ENCODE data around the gene TRIP13. TPM values are rescaled to one million over a fixed set of nuclear protein-coding genes. Genes with fewer than 3 reads are reported as not detected.
"Not testable (repeated sequence)": the region's sequence is repeated elsewhere in the genome, so short reads cannot be mapped to it uniquely, and the experiment has no call there.

TRIP13 gene
- total RNA-seq, 1 donor from 2014 or later = 0.89 TPM

DNA sequence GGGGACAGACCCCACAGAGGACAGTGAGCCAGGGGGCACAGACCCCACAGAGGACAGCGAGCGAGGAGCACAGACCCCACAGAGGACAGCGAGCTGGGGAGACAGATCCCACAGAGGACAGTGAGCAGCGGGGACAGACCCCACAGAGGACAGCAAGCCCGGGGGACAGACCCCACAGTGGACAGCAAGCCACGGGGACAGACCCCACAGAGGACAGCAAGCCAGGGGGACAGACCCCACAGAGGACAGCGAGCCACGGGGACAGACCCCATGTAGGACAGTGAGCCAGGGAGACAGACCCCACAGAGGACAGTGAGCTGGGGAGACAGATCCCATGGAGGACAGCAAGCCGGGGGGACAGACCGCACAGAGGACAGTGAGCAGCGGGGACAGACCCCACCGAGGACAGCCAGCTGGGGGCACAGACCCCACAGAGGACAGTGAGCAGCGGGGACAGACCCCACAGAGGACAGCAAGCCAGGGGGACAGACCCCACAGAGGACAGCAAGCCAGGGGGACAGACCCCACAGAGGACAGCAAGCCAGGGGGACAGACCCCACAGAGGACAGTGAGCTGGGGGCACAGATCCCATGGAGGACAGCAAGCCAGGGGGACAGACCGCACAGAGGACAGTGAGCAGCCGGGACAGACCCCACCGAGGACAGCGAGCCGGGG is 39.1 kb upstream of the TRIP13 start:
- peak; percentile 28 for DNase-seq (ENCODE audit: low spot score)
- not testable (repeated sequence) for ATAC-seq

DNA sequence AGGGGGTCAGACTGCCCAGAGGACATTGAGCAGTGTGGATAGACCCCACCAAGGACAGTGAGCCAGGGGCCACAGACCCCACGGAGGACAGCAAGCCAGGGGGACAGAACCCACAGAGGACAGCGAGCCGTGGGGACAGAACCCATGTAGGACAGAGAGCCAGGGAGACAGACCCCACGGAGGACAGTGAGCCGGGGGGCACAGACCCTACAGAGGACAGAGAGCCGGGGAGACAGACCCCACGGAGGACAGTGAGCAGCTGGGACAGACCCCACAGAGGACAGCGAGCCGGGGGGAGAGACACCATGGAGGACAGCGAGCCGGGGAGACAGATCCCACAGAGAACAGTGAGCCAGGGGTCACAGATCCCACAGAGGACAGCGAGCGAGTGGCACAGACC is 38.5 kb upstream of the TRIP13 start:
- intact Hi-C loops (cut with DNase I) = no loop called here
- ATAC-seq = no peak
- DNase-seq (ENCODE audit: low spot score) = peak; percentile 38

More for the DNA sequence above, 39.1 kb upstream of the TRIP13 start:
- intact Hi-C loops (cut with DNase I) = not testable (repeated sequence)

DNA sequence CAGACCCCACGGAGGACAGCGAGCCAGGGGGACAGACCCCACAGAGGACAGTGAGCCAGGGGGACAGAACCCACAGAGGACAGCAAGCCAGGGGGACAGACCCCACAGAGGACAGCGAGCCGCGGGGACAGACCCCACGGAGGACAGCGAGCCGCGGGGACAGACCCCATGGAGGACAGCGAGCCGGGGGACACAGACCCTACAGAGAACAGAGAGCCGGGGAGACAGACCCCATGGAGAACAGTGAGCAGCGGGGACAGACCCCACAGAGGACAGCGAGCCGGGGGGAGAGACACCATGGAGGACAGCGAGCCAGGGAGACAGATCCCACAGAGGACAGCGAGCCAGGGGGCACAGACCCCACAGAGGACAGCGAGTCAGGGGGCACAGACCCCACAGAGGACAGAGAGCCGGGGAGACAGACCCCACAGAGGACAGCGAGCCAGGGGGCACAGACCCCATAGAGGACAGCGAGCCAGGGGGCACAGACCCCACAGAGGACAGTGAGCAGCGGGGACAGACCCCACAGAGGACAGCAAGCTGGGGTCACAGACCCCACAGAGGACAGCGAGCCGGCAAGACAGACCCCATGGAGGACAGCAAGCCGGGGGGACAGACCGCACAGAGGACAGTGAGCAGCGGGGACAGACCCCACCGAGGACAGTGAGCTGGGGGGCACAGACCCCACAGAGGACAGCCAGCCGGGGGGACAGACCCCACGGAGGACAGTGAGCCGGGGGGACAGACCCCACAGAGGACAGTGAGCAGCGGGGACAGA is 37.5 kb upstream of the TRIP13 start:
- intact Hi-C loops (cut with DNase I) = no loop called here
- DNase-seq (ENCODE audit: low spot score) (no peak), ATAC-seq (no peak)

DNA sequence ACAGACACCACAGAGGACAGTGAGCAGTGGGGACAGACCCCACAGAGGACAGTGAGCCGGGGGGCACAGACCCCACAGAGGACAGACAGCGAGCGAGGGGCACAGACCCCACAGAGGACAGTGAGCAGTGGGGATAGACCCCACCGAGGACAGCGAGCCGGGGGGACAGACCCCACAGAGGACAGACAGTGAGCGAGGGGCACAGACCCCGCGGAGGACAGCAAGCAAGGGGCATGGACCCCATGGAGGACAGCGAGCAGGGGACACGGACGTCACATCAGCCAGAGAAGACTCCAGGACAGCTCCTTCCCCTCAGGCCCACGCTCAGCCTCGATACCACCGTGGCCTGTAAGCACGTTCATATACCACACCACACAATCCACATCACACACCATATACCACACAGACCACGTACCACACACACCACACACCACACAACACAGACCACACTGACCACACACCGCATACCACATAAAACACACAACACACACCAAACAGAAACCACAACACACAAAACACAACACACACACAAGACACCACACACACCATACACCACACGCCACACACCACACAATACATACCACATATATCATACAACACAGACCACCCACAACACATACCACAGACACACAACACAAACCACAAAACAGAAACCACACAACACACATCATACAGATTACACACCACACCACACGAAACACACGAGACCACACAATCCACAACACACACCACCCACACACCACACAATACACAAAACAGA is 36.7 kb upstream of the TRIP13 start:
- ATAC-seq = no peak
- intact Hi-C loops (cut with DNase I) = no loop called here
- DNase-seq (ENCODE audit: low spot score) = no peak

DNA sequence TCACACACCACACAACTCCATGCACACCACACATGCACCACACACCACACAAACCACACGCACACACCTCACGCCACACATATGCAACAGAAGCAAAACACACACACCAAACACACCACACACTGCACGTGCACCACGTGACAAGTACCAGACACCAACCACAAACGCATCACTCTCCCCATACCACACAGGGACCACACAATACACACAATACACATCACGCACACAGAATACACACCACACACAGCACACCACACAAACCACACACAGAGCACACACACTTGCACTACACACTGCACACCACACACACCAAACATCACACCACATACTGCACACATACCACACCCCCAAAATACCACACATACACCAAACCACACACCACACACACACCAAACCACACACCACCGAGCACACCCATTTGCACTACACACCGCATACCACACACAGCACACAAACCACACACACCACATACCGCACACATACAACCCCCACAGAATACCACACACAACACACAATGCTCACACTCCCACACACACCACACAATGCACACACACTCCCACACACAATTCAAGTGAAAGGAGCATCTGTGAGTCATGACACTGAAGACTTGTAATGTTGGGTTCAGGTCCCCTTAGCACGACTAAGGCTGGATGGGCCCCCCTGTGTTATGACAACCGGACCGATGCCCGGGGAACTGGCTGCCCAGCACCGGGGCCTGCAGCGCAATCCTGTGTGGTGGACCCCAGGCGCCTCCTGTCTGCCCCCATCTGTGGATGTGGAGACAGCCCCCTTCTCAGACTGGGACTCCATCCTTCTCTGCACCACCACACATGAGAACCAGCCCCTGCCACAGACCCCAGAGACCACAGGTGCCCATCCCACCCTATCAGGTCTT is 35.9 kb upstream of the TRIP13 start:
- DNase-seq (ENCODE audit: low spot score) = no peak
- intact Hi-C loops (cut with DNase I) = no loop called here
- no peak for ATAC-seq

DNA sequence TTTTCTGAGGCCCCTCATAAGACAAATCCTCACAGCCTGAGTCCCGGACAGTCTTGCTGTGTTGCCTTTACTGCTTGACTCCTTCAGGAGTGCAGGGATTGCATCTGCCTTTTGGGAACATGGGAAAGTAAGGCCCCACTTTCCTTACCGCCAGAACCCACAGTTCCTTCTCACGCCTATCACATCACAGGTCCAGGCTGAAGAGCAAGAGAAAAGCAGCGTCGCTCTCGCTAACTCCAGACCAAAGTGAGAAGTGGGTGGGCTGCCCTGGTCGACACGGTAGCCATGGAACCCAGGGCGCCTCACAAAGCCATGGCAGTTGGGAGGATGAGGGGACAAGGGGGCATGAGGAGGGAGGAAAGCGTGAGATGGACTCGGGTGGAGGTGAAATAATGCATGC is 34.0 kb upstream of the TRIP13 start:
- no peak for DNase-seq (ENCODE audit: low spot score)
- intact Hi-C loops (cut with DNase I) = no loop called here
- ATAC-seq = no peak

DNA sequence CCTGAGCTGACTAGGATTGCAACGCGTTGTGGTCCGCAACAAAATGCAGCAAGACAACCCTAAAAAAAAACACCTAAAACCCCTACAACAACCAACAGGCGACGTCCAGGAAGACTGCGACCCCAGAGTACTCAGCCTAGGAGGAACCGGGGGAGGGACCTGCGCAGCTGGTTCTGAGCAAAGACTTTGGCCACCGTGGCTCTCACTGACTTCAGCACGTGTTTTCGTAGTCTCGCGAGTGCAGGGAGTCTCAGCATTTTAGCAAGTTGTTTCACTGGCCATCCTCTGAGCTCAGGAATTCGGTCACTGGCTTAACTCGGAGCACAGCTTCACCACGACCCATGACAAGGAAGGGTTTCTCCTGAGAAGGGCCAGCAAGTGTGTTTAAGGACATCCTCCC is 33.3 kb upstream of the TRIP13 start:
- DNase-seq (ENCODE audit: low spot score) = no peak
- ATAC-seq = no peak

DNA sequence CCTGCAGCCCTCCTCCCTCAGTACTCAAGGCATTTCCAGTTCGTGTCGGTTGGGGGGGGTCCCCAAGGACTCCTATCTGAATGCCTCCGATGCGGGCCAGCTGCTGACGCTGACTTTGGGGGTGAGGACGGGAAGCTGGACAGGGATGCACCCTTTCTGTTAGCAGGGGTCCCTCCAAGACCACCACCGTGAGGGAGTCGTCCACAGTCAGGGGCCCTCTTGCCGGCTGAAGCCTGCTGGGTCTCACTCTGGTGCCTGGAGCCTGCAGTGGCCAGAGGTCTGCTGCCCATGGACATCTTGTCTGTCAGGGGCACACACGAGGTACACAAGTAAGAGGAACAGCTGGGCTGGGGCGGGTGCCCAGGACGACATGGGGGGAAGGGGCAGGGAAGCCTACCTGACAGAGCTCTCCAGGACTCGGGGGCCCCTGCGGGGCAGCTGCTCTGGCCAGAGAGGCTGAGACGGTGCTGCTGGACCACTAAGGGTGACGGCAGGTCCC is 32.8 kb upstream of the TRIP13 start:
- intact Hi-C loops (cut with DNase I) = no loop called here
- DNase-seq (ENCODE audit: low spot score) (no peak), ATAC-seq (no peak)

More for the DNA sequence above, 33.3 kb upstream of the TRIP13 start:
- intact Hi-C loops (cut with DNase I) = no loop called here

DNA sequence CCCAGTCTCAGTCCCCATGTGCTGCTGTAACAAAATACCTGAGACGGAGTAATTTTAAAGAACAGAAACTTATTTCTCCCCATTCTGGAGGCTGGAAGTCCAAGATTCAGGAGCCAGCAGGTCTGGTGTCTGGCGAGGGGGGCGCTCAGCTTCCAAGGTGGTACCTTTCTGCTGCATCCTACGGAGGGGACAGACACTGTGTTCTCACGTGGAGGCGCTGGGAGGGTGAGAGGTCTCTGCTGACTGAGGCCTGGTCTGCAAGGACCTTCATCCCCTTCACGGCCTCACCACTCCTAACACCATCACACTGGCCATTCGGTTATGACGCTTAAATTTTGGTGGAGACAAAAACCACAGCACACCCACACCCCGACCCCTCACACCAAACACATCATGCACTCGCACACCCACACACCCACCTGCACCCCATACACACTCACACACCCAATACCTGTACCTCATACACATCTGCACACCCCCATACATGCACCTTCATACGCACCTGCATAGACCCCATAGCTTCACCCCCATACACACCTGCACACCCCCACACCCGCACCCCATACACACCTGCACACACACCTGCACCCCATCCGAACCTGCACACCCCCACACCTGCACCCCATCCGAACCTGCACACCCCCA is 32.1 kb upstream of the TRIP13 start:
- no peak for DNase-seq (ENCODE audit: low spot score)
- no peak for ATAC-seq

DNA sequence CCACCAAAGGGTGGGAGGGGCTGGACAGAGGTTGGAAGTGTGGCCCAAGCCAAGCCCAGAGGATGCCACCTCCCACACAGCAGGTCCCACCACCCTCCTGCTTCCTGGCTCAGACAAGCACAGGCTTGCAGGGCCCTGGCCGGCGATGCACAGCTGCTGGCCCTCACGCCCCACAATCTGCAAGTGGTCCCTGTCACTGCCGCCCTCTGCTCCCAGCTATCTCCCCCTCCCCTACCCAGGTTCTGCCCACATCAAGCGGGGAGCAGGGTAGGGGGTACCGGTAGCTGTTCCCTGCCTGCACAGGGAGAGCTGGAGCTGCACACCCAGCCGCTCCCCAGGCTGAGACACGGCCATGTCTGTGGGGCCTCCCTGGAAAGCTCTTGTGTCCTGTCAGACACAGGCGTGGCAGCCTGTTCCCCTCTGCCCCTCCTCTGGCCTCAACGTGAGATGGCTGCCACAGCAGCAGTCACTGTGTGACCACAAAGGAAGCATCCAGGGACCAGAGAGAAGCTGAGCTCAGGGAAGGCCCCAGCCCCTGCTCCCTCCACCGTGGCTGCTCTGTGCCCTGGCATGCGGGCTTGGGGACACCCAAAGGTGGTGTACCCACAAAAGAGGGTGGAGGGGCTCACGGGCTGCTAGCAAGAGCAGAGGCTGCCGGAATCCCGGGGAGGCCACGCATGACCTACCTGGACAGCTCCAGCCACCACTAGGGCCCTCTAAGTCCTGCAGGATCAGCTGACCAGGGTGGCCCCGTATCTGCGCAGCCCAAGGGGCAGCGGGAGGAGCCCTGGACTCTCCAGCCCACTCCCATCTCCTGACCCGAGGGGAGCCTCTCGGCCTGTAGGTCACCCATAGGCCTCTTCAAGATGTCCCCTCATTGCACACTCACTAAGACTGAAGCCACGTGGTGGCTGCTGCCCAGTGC is 31.0 kb upstream of the TRIP13 start:
- no peak for DNase-seq (ENCODE audit: low spot score)
- no peak for ATAC-seq
- intact Hi-C loops (cut with DNase I) = no loop called here

More for the DNA sequence above, 32.1 kb upstream of the TRIP13 start:
- intact Hi-C loops (cut with DNase I) = no loop called here

DNA sequence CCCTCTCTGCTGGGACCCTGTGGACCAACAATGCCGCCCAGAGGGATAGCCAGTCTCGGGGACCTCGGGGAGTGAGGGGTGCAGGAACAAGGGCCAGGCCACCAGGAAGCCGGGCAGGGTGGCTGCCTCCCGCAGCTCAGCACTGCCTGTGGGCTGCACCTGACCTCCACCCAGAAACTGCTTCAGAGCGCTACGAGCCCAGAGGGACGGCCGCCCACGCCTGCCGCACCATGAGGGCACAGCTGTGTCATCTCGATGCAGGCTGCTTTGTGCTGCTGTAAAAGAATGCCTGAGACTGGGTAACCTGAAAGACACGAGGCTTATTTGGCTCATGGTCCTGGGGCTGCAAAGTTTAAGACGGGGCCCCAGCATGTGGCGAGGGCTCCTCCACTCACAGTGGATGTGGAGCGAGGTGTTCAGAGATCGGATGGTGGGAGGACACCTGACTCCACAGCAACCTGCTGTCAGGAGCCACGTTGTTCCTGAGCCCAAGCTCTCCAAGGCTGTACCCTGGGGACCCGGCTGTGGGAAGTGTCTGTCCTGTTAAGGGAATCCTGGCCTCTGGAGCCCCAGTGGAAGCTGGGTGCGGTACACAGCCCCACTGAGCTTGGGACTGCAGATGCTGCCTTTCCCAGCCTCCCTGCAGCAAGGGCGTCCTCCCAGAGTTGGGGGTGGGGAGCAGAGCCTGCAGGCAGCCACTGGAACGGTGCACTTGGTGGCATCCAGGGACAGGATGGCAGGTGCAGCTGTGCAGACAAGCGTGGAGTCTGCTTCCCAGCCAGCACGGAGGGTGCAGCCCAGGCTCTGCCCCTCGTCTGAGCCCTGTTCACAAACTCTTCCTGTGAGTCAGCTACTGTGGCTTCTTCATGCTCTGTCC is 30.1 kb upstream of the TRIP13 start:
- ATAC-seq = no peak
- intact Hi-C loops (cut with DNase I) = no loop called here
- no peak for DNase-seq (ENCODE audit: low spot score)

DNA sequence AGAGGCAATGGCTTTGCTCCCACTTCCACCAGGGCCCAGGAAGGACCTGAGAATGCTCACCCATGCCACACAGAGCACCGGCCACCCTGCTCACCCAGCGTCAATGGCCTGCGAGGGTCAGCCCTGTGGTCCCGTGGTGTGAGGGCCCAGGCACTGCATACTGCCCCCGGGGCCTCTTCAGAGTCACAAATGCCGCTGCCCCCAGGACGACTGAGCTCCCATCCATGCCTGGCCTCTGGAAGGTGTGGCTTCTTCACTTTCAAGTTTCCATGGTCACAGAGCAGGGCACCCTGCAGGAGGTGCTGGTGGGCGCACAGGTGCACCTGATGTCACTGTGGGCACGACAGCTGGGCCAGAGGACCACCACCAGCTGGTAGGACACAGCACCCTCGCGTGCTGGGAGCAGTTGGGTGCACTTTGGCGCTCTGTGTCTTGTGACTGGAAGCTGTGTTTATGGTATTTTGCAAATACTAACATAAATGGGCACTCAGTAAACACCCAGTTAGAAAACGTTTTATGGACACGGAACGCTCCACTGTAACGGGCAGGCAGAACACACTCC is 29.4 kb upstream of the TRIP13 start:
- ATAC-seq = no peak
- intact Hi-C loops (cut with DNase I) = no loop called here
- DNase-seq (ENCODE audit: low spot score) = no peak

DNA sequence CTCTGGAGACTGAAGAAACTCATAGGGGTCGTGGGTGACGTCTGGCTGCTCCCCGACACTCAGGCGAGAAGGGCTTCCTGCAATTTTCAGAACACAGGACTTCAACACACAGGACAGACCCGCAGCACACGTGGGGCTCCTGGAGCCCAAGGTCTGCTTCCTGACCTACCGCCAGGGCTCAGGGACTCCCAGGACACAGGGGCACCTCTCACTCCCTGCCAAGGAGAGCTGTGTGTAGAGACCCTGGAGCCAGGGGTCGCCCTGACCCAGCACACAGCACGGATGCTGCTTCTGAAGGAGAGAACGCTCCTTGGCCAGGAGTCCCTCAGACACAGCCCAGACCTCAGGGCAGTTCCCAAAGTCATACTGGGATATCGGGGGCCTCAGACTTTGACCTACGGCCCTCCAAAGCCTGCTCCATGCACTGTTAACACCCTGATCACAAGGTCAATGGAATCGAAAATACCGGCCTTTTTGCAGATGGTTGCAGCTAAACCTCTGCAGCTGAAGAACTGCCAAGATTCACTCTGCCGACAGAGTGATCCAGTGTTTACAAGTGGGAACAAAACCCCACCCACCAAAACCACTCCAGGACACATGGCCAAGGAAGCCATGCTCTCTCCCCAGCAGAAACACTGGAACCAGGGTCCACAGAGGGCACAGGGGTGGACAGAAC is 28.1 kb upstream of the TRIP13 start:
- intact Hi-C loops (cut with DNase I) = no loop called here
- ATAC-seq (peak; percentile 74), DNase-seq (ENCODE audit: low spot score) (no peak)

DNA sequence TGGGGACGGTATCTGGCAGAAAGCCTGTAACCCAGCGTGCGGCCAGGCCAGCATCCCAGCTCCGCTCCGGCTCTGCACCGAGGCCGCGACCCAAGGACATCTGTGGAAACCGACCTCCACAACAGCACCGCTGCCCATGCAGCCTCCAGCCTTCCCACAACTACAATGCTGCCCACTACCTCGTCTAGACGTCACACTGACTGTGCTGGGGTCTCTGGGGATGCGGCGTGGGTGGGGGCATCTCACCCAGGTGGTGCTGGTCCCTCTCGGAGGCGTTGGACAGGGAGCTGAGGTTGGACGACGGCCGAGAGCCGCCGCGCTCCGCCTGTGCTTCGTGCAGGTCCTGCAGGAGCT is 27.5 kb upstream of the TRIP13 start:
- ATAC-seq (peak; percentile 52), DNase-seq (ENCODE audit: low spot score) (no peak)
- intact Hi-C loops (cut with DNase I) = no loop called here

DNA sequence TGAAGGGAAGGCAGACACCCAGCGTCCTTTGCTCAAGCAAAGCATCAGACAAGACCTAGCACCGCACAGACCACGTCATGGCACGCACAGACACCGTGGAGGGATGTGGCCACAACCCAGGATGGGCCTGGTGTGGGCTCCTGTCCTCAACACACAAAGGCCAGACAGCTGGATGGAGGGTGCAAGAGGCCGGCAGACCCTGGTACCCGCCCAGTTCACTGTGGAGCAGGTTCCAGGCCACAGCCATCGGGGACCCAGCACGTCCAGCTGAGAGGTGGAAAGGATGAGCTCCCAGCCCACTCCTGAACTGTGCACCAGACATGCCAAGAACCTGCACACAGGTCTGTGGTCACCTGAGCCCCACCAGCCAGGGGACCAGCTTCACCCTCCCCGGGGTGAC is 26.9 kb upstream of the TRIP13 start:
- no peak for ATAC-seq
- intact Hi-C loops (cut with DNase I) = no loop called here
- no peak for DNase-seq (ENCODE audit: low spot score)

Data from sciatic nerve (tissue), 2 donors.